Renal cortex interstitium (tissue), 15 donors: ENCODE results near the gene SH2D1B. TPM values are rescaled to one million over a fixed set of nuclear protein-coding genes. Genes with fewer than 3 reads are reported as not detected.
"Not testable (repeated sequence)": the region's sequence is repeated elsewhere in the genome, so short reads cannot be mapped to it uniquely, and the experiment has no call there.

Source experiments
- DNase-seq, 11 donors: peaks; one replicate each; pipeline ENCODE4 v3.0.0-alpha.2; 2013; ENCODE audit warnings: low read depth in 9 of 11, low spot score in 4 of 11; ENCODE audit errors: extremely low read depth in 1 of 11
- long read RNA-seq, 16 experiments: transcript quantifications; one replicate each; lab custom pipeline, GENCODE V29; 2026
- polyA plus RNA-seq, 3 donors: library from polyadenylated mRNA; unstranded; fragments of 120-200 nt; gene quantifications; one replicate each; pipeline ENCODE4 v1.2.1, GENCODE V29; 2013; ENCODE audit not compliant: insufficient read length in 3 of 3

SH2D1B gene
- polyA plus RNA-seq, result under 1 TPM; 0.11 to 0.39 (median 0.16) TPM
- long read RNA-seq, donor 1, result 0 reads
- long read RNA-seq, donor 2, result 0 reads
- long read RNA-seq, donor 3, result 0 reads
- long read RNA-seq, donor 4, result 0 reads
- long read RNA-seq, donor 5, result 0 reads
- long read RNA-seq, donor 6, result 0 reads
- long read RNA-seq, donor 7, result 0 reads
- long read RNA-seq, donor 8, result 0 reads
- long read RNA-seq, donor 9, result 0 reads
- long read RNA-seq, donor 10, result 0 reads
- long read RNA-seq, donor 11, result 0 reads
- long read RNA-seq, donor 12, result 0 reads
- long read RNA-seq, donor 13, result 0 reads
- long read RNA-seq, donor 14, result 0 reads
- long read RNA-seq, donor 15, result 0 reads
- long read RNA-seq, donor 16, result 0 reads

- no peak for DNase-seq
Measured at GRCh38 chr1:162412002-162412401, at the start of gene SH2D1B. Gene SH2D1B, minus strand, starts transcription at chr1:162412136. Its CDS starts 120 bp downstream, at chr1:162412016.

DNA sequence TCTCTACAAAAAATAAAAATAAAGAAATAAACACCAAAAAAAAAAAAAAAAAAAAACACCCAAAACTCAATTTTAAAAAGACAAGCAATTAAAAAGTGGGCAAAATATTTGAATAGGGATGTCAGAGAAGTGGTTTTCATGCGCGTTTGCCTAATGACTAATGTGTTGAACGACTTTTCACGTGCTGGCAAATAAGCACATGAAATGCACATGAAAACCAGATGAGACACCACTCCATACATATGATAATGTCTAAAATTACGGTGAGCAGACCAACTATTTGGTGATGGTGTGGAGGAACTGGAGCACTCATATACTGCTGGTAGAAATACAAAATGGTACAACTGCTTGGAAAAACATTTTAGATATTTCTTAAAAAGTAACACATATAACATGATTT lies 46.3 kb upstream of the SH2D1B start:
- no peak for DNase-seq

DNA sequence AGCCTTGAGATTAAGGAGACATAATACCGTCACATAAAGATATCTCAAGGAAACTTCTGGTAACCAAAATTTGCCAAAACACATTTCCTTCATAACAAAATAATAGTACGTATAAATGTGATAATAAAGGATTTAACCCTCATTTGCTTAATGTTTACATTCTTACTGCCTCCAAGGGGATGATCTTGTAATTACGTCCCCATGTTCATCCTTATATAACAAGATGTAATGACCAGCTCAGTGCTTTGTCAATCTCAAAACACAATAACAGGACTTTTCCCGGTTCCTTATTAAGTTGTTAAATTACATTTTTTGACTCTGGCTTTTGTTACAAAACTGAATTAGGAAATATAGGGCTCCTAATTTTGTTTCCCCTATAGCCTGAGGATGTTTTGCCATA lies 44.4 kb upstream of the SH2D1B start:
- no peak for DNase-seq

- DNase-seq, result not testable (repeated sequence)
Measured at GRCh38 chr1:162454361-162454760, 42.4 kb upstream of the SH2D1B start.

GRCh38 chr1:162446946-162447345 lies 35.0 kb upstream of the SH2D1B start:
- no peak for DNase-seq

- DNase-seq, result no peak
Measured at GRCh38 chr1:162444903-162445302, 33.0 kb upstream of the SH2D1B start.

DNA sequence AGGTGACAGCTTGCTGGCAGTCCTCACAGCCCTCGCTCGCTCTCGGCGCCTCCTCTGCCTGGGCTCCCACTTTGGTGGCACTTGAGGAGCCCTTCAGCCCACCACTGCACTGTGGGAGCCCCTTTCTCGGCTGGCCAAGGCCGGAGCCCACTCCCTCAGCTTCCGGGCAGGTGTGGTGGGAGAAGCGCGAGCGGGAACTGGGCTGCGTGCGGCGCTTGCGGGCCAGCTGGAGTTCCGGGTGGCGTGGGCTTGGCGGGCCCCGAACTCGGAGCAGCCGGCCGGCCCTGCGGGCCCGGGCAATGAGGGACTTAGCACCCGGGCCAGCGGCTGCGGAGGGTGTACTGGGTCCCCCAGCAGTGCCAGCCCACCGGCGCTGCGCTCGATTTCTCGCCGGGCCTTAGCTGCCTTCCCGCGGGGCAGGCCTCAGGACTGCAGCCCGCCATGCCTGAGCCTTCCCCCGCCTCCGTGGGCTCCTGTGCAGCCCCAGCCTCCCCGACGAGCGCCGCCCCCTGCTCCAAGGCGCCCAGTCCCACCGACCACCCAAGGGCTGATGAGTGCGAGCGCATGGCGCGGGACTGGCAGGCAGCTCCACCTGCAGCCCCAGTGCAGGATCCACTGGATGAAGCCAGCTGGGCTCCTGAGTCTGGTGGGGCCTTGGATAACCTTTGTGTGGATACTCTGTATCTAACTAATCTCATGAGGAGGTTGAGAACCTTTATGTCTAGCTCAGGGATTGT lies 21.2 kb upstream of the SH2D1B start:
- not testable (repeated sequence) for DNase-seq

GRCh38 chr1:162430583-162430982 lies 18.6 kb upstream of the SH2D1B start:
- no peak for DNase-seq

DNA sequence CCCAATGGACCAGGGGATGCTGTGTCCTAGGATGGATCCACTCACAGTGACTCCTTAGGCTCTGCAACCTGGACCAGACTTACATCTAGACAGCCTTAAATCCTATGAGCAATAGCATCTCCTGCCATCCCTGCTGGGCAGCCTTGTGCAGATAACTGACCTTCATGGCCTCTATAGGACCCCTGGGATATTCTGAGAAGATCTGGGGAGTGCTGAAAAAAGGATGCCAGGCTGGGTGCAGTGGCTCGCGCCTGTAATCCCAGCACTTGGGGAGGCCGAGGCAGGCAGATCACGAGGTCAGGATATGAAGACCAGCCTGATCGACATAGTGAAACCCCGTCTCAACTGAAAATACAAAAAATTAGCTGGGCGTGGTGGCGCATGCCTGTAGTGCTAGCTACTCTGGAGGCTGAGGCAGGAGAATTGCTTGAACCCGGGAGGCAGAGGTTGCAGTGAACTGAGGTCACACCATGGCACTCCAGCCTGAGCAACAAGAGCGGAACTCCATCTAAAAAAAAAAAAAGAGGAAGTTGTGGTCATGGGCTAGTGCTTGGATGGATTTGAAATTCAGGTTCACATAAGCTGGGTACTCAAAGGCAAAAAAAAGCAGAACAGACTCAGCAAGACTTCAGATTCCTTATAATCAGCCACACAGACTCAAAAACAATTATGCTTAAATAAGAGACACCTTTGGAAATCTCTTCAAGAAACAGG lies 10.9 kb upstream of the SH2D1B start:
- DNase-seq, result no peak

GRCh38 chr1:162421258-162422164 lies 9.6 kb upstream of the SH2D1B start:
- DNase-seq, result no peak

DNA sequence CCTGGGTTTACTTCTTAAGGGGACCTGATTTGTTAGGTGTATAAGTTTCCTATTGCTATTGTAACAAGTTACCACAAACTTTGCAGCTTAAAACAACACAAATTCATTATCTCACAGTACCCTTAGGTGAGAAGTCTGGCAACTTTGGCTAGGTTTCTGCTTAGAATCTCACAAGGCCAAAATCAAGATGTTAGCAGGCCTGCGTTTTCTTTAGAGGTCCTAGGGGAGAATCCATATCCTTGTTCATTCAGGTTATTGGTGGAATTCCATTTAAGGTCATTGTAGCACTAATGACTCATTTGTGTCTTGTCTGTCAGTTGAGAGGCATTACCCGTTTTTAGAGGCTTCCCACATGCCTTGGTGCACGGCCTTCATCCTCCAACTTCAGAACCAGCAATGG lies 8.2 kb upstream of the SH2D1B start:
- no peak for DNase-seq

DNA sequence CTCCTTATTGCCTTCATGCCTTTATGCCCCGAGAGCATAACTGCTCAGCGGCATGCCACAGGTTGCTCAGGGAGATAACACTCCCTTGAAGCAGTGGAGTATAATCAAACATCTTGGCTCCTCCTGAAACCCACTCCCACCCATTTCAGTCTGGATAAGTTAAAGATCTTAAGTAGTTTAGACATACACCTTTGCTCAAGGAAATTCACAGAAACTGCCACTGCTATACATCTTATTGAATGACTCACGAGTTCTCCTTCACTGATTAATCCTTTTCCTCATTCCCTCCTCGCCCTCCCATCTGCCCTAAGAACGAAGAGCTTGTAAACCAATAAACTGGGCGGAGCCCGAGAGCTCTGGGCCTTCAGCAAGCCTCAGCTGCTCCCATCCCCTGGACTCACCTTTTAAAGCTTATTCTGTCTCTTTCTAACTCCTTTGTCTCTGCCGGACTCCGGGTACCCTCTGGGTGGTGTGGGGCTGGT lies 7.6 kb upstream of the SH2D1B start:
- DNase-seq, result not testable (repeated sequence)

- not testable (repeated sequence) for DNase-seq
Measured at GRCh38 chr1:162418584-162418983, 6.6 kb upstream of the SH2D1B start.

- DNase-seq, result no peak
Measured at GRCh38 chr1:162417650-162418049, 5.7 kb upstream of the SH2D1B start.

GRCh38 chr1:162416909-162417308 lies 5.0 kb upstream of the SH2D1B start:
- DNase-seq, result no peak

DNA sequence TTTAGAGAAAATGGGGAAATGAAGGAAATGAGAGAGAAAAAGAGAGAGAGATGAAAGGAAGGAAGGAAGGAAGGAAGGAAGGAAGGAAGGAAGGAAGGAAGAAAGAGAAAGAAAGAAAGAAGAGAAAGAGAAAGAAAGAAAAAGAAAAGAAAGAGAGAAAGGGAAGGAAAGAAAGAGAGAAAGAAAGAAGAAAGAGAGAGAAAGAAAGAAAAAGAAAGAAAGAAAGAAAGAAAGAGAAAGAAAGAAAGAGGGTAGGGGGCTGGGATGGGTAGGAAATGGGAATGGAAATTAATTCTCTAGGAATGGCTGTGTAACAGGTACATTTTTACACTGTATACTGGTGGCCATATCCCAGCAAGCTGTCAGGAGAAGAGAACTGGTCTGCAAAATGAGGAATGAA lies 4.3 kb upstream of the SH2D1B start:
- no peak for DNase-seq

DNA sequence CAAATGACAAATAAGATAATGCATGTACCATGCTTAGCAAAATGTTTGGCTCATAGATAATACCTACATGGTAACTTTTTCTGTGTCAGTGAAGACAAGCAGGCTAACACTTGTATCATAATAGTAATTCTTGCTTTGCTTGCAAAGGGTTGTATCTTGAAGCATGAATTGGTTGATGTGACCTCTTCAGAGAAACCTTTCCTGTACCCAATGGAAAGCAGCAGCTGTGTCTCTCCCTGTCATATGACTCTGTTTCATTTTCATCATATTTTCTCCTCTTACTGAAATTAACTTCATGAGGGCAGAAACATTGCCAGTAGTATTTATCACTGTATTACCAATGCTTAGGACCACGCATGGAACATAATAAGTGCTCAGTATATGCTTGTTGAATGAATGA lies 4.4 kb downstream of the SH2D1B start:
- DNase-seq, result no peak

DNA sequence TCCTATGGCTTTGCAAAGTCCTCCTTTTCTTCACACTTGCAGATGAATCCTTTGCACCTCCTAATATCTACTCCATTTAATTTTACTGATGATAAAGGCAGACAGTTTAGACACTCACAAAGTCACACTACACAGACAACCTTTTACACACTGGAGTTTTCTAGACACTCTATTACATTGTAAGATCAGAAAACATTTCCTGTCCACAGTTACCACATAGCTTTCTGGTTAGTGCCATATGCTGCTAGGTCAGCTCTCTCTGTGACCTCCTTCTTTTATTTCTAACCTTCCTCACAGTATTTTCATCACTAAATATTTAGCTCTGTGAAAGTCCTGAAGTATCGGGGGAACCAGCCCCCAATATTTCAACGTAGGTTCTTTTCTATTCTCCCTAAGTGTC lies 5.1 kb downstream of the SH2D1B start:
- no peak for DNase-seq

DNA sequence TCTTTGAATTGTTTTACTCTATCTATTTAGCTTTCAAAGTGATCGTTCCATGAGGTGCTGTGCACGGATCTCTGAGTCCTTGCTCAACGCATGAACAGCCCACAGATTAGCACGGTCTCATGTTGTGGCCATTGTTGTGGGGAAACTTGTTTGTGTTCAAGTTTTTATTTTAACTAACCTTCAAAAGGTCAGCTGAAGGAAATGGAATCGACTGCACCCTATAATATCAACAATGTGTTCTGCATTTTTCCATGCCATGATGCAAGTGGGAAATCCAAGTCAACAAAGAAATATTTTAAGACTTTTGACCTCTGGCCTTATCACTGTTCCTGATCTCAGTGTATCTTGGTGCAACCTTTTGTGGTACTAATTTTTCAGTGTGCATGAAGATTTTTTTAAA lies 6.1 kb downstream of the SH2D1B start:
- DNase-seq, result no peak
